DMS79 treated with DMSO at 0.1 percent for 48 hours (cell line): ENCODE results near the gene PTGDR2.
A peak's percentile ranks its signal among the peaks of the same experiment; 100 is the strongest.

Experiments
- DNase-seq: peaks from one replicate; lab custom pipeline; 2025; lab: John Stamatoyannopoulos, UW

Gene PTGDR2

DNA sequence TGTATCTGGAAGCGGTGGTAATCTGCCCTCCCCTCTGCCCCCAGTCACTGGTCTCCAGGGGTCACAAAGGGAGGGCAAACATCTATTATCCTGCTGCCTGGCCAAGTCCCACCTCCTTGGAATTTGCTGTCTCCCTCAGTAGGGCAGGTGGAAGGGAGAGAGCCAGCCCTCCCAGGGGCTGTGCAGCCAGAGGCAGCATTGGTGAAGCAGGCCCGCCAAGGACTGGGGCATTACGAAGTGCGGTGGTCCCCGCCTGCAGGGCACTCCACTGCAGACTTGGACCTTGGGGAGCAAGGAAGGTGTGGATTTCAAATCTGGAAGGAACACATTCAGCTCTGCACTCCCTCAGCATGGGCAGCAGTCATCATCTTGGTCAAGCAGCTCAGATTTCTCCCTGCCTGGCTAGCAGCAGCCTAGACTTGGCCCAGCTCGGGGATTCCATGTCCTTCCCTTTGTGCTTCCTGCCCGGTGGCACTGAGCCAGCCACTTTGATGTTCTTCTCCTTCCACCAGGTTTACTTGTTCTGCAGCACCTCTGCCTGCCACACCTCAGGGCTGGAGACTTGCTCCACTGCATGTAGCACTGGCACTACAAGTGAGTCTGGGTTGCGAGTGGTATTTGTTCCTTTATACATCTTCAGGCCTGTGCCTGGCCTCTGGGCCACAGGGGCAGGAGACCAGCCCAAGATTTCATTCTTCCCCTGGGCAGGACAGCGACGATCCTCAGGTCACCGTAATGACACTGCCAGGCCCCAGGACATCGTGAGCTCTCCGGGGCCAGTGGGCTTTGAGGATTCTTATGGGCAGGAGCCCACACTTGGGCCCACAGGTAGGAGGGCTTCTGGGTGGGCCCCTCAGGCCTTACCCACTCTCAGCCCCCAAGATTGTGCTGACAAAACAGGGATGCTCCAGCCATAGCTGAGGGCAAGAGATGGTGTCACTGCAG lies 18.9 kb upstream of the PTGDR2 start:
- no peak for DNase-seq

DNA sequence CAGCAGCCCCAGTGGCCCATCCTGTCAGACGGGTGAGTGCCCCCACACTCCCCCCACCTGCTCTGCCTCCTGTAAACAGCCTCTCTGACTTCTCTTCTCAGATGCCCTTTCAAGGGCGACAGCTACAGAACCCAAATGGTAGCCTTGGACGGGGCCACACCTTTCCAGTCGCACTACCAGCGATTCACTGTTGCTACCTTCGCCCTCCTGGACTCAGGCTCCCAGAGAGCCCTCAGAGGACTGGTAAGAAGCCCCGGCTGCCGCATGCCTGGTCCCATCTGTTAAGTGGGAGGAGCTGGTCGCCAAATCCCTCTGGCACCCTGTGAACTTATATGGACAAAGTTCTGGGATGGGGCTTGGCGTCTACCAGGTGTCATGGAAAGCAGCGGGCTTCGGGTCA lies 17.8 kb upstream of the PTGDR2 start:
- DNase-seq, result no peak

DNA sequence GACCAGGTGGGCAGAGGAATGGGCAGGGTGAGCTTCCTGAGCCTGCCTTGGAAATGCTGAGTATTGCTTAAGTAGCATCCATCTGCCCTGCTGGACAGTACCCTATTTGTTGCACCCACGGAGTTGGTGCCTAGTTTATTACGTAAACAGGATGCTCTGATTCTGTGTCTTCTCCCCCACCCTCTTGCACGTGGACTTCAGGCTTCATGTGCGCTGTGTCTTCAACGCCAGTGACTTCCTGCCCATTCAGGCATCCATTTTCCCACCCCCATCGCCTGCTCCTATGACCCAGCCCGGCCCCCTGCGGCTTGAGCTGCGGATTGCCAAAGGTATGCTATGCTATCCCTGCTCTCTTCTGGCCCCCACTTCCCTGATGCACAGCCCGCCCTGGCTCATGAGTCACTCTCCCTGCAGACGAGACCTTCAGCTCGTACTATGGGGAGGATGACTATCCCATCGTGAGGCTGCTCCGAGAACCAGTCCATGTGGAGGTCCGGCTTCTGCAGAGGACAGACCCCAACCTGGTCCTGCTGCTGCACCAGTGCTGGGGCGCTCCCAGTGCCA lies 17.3 kb upstream of the PTGDR2 start:
- DNase-seq, result no peak

DNA sequence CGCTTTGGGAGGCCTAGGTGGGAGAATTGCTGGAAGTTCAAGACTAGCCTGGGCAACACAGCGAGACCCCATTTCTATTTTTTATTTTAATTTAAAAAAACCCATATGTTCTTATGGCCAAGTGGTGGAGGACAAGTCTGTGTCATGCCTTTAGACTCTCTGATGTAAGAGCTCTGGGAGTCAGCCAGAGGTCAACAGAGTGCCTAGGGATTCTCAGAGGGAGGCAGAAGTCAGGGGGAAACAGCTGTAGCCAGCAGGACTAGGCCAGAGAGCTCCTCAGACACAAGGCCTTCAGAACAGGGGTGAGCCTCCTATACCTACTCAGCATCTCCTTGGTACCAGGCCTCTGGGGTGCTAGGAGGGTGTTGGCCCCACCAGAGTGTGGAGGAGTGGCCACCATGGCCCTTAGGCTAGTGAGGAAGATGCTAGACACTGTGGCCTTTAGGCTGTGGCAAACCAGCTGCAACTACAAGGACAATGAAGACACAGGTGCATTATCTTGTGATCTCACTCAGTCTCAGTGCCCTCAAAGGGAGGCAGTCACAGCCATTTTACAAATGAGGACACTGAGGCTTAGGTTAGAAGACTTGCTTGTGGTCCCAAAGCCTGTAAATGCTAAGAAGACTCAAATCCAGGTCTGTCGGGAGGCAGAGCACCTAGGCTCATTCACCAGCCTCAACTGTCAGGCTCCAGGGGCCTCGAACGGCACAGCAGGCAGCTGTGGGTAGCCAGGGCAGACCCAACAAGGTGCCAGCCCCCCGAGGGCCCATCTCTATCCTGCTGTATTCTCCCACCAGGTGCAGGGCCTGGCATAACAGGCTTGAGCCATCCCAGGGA lies 16.6 kb upstream of the PTGDR2 start:
- no peak for DNase-seq

DNA sequence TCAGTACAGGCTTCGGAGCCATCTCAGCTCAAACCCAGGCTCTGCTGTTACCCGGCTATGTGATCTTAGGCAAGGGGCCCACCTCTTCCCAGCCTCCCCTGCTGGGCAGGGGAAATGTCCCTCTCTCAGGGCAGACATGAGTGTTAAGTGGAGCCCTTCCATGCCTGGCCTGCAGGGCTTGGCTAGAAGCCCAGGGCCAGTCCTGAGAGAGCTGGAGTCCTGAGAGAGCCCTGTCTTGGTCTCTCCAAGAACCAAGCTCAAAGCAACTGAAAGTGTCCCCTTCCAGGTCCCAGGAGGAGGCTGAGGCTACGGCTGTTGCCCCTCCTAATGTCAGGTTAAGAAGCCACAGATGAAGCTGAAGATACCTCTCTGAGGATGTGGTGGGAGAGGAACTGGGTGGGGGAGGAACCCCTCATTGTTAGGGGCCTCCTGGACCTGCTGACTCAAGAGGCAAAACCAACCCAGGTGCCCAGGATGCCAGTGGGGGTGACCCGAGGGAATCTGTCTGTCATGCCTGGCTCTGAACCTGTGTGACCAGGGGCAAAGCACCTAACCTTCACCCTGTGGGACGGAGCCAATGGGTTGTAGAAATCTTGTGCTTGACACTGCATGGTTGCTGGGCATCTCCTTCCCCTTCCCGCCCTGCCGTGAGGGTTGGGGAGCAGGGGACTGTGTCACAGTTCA lies 15.8 kb upstream of the PTGDR2 start:
- DNase-seq, result peak; percentile 65

DNA sequence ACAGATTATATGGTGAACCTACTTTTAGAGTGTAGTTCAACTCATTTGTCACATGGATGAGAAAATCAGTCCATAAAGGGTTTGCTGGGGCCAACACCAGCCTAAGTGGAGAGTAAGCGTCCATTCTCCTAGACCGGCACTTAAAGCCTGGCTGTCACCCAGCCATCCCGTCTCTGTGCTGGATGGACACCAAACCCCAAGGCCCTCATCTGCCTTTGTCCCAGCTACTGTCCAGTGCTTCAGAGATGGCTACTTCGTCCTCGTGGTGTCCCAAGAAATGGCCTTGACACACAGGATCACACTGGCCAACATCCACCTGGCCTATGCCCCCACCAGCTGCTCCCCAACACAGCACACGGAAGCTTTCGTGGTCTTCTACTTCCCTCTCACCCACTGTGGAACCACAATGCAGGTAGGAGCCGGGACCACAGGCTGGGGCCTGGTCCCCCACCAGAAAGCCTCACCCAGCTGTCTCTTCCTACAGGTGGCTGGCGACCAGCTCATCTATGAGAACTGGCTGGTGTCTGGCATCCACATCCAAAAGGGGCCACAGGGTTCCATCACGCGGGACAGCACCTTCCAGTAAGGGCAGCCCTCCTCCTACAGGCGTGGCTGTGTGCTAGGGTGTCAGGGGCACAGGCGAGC lies 15.1 kb upstream of the PTGDR2 start:
- DNase-seq, result no peak

DNA sequence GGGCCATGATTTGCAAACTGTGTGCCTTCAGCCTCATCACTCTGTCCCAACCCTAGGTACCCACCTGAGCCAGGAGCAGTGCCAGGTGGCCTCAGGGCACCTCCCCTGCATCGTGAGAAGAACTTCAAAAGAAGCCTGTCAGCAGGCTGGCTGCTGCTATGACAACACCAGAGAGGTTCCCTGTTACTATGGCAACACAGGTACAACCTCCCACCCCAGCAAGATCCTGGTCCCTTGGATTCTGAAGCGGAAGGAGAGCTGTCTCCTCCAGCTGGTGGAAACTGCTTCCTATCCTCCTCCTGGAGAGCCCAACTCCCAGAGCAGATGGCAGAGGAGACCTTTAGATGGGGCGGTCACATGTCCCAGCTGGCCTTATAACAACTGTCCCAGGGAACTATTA lies 14.5 kb upstream of the PTGDR2 start:
- peak; percentile 86 for DNase-seq

DNA sequence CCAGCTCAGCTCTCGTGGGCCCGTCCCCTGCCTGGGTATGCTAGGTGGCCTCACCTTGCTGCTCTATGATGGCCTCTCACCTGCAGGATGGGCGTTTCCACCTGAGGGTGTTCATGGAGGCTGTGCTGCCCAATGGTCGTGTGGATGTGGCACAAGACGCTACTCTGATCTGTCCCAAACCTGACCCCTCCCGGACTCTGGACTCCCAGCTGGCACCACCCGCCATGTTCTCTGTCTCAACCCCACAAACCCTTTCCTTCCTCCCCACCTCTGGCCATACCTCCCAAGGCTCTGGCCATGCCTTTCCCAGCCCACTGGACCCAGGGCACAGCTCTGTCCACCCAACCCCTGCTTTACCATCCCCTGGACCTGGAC lies 13.7 kb upstream of the PTGDR2 start:
- no peak for DNase-seq

DNA sequence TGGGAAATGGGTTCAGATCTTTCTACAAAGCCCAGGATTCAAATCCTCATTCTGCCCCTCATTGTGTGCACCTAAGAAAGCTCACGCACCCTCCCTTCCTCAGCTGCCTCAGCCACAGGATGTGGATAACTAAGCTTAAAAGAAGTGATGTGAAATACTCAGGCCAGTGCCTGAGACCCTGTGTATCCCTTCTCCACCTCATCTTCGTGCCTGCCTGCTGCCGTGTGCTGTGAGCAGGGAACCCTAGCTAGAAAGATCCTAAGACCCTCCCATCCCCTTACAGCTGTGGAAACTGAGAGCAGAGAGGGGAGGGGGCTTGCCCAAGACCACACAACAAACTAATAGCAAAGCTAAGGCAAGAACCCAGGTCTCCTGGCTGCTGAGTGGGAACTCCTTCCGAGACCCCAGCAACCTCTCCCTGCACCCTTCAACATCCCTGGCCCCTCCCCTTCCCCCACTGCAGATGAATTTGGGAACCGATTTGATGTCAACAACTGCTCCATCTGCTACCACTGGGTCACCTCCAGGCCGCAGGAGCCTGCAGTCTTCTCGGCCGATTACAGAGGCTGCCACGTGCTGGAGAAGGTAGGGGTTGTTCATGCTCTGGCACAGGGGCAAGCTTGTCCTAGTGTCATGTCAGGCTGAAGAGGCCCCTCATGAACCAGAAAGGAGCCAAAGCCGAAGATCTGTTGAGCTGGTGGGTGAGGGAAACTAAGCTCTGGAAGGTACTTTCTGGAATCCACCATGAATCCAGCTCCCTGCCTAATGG lies 13.1 kb upstream of the PTGDR2 start:
- DNase-seq, result no peak

DNA sequence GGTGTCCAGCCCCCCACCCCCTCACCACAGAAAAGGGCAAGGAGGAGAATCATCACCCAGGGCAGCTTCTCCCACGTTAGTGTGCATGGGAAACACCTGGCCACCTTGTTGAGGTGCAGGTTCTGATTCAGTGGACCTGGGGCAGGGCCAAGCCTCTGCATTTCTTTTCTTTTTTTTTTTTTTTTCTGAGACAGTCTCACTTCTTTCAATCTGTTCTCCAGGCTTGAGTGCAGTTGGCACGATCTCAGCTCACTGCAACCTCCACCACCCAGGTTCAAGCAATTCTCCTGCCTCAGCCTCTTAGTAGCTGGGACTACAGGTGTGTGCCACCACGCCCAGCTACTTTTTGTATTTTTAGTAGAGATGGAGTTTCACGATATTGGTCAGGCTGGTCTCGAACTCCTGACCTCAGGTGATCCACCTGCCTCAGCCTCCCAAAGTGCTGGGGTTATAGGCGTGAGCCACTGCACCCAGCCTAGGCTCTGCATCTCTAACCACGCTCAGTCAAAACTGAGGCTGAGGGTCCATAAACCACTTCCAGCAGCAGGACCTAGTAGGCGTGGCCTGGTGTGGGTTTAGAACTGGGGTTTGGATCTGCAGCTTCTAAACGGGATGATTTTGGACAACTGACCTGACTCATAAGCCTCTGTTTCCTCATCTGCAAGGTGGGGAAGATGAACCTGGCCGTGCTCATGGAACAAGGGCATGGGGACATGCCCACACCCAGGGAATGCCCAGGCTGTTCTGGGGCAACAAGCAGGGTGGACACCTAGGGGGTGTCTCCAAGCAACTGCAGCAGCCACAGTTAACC lies 12.3 kb upstream of the PTGDR2 start:
- peak; percentile 38 for DNase-seq

DNA sequence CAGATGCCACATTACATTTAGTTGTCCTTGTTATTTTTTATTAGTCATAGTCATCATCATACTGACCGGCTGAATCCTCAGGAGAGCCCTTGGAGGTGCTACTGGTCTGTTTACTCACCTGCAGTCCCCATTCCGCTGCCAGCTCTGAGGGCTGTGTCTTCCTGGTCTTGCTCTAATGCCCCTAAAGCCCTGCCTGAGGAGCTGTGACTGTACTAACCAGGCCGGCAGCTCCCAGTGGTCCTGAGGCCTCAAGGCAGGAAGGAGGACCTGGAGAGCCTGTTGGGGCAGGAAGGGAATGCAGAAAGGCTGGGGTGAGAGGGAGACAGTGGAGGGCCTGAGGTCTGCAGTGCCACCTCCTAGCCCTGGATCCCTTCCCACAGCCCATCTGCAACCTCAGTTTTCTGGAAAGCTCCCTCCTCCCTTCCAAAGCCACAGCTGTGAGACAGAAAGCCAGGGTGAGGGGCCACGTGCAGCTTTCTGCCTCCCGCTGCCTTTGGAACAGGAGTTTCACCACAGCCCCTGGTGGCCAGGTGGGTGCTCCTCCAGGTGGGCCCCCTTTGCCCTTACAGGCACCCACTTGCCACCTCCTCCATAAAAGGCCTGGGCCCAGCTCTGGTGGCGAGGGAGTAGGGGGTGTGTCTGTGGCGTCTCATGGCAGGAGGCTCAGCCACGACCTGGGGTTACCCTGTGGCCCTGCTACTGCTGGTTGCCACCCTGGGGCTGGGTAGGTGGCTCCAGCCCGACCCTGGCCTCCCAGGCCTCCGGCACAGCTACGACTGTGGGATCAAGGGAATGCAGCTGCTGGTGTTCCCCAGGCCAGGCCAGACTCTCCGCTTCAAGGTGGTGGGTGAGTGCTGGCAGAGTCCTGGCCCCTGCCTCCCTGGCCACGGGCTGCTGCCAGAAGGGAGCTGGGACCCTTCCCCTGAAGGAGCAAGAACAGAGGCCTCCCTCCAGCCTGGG lies 11.4 kb upstream of the PTGDR2 start, which contains the start of gene ZP1:
TSS of gene ZP1 (plus strand) at position 632 of the 960 bp plus-strand sequence. CDS start at position 652, 20 bp downstream.
- peak; percentile 99 for DNase-seq

DNA sequence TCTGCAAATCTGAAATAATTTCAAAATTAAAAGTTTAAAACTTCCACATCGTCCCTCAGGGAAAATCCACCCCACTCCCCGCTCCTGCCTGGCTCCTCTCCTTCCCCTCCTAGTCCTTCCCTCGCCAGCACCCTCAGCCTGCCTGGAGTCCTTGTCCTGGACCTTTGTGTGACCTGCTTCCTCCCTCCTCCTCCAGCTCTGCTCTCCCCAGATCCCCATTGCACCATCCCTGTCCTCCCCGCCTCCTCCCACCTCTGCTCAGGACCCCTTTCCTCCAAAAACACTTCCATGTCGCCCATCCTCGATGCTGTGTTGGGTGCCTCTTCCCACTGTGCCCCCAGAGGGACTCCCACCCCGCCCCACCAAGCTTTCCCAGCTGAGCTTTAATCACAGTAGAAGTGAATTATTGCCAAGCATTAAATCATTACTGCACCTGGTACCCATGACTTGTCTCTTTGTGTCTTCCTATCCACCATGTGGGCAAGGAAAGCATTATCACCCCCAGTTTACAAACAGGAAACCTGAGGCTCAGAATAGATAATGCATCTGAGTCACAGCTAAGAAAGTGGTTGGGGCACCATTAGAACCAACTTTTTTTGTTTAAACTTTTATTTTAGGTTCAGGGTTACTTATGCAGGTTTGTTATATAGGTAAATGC lies 9.2 kb upstream of the PTGDR2 start:
- DNase-seq, result no peak

DNA sequence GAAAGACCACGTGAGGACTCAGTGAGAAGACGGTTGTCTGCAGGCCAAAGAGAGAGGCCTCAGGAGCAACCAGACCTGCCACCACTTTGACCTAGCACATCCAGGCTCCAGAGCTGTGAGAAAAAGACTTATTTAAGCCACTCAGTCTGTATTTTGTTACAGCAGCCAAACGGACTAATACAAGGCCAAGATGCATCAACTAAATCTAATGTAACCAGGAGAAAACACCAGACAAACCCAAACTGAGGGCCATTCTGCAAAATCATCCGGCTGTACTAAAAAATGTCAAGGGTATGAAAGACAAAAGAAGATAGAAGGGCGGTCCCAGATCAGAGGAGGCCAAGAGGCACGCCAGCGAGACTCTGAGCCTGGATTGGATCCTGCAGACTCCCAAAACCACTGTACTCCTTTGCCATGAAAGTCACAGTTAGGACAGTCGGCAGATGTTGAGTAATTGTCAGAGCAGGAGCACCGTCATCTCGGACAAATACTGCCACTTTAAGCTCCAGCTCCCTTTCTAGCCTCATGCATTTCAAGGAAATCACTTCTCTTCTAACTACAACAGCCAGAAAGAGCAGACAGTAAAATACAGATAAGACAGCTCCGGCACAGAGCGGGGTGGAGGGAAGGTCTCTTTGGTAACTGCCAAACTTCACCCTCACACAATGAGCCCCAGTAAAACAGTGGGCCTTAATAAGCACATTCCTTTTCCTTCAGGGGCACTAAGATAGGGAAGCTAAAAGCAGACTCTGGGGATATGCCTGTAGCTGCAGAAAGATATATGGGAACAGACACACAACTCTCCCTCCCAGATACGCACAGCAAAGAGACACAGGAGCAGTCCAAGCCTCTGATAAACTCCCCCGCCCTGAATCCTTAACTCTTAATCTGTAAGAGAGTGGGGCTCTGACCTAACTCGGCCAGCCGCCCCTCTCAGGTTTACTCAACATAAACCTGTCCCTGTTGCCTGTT lies 8.1 kb upstream of the PTGDR2 start:
- no peak for DNase-seq

DNA sequence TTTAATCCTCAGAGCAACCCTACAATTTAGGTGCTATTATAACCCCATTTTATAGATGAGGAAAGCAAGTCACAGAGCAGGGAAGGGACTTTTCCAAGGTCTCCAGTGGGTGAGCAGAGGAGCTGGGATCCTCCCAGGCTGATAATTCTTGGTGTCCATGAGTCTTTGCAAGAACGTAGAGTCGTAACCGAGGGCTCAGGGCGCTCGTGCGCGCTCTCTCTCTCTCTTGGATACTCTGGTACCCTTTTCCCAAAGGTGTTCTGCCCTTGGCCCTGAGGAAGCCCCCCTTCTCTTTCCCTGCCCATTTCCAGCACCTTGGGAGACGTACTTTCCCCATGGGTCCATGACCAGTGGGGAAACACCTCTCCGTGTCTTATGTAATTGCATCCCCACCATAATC lies 6.4 kb upstream of the PTGDR2 start:
- DNase-seq, result no peak

DNA sequence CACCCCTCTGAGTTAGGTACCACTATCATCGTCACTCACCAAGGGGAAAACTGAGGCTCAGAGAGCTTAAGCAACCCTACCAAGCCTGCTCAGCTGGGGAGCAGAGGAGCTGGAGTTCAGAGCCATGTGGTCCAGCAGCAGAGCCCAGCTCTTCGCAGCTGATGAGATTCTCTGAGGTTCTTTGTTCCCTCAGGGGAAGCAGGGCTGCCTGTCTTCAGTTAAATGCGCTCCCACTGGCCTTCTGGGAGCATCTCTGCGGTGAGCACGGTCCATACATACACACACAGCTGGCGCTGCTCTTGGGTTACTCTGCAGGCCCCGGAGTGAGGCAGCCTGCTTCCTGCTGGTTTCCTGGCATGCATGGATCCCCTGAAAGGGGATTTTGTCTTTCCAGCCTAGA lies 5.2 kb upstream of the PTGDR2 start:
- no peak for DNase-seq

DNA sequence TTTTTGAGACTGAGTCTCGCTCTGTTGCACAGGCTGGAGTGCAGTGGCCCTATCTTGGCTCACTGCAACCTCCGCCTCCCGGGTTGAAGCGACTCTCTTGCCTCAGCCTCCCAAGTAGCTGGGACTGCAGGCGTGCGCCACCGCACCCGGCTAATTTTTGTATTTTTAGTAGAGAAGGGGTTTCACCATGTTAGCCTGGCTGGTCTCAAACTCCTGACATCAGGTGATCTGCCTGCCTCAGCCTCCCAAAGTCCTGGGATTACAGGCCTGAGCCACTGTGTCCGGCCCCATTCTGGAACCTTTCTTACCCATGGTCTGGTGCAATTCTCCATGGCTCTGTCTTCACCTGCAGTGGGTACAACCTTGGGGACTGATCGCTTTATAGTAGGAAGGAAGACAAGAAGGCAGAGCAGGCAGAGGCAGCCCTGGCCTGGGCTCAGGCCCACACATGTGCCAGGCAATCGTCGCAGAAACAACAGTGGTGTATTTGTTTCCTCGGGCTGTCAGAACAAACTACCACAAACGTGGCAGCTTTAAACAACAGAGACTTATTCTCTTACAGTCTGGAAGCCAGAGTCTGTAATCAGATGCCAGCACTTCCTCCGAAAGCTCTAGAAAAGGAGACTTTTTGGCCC lies 4.0 kb upstream of the PTGDR2 start:
- no peak for DNase-seq
